ENCODE data around the gene DCAF12L2.
"Not testable (repeated sequence)": the region's sequence is repeated elsewhere in the genome, so short reads cannot be mapped to it uniquely, and the experiment has no call there.

Gene DCAF12L2

DNA sequence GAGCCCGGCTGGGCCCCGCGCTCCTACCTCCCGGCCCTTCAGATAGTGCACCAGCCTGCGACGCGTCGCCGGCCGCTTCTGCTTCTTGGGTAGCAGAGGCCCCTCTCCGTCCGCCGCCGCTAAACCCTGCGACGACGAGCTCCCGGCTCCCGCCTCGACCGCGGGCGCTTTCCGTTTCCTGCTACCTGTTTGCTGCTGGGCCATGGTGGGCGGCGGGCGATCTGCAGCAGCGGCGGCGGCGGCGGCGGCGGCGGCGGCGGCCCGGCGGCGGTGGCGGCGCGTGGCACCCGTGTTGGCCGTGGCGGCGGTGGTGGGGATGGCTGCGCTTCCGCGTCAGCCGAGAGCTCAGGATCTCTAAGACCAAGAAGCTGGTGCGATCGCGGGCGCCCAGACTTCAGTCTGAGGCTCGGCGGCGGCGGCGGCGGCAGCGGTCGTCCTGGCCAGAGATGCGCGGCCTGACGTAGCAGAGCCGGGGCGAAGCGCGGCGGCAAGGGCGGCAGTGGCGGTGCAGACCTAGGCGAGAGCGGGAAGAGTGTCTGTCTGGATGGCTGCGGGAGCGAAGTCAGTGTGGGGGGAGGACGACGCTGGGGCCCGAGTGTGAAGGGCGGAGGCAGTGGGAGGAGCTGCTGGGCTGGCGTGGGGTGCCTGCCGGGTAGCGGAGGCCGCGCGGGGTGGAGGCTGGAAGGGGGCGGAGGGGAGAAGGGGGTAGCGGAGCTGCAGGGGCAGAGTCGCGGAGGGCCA is at the start of gene DCAF12L2:
TSS of gene DCAF12L2 (minus strand) at position 569 of the 741 bp plus-strand sequence. CDS start at position 204, 365 bp downstream.
- DNase-seq (ENCODE audit: low read depth): no peak

DNA sequence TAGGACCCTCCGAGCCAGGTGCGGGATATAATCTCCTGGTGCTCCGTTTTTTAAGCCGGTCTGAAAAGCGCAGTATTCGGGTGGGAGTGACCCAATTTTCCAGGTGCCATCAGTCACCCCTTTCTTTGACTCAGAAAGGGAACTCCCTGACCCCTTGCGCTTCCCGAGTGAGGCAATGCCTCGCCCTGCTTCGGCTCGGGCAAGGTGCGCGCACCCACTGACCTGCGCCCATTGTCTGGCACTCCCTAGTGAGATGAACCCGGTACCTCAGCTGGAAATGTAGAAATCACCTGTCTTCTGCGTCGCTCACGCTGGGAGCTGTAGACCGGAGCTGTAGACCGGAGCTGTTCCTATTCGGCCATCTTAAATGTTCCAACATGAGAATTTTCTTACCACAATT is 24.8 kb upstream of the DCAF12L2 start:
- not testable (repeated sequence) for DNase-seq (ENCODE audit: low read depth)

DNA sequence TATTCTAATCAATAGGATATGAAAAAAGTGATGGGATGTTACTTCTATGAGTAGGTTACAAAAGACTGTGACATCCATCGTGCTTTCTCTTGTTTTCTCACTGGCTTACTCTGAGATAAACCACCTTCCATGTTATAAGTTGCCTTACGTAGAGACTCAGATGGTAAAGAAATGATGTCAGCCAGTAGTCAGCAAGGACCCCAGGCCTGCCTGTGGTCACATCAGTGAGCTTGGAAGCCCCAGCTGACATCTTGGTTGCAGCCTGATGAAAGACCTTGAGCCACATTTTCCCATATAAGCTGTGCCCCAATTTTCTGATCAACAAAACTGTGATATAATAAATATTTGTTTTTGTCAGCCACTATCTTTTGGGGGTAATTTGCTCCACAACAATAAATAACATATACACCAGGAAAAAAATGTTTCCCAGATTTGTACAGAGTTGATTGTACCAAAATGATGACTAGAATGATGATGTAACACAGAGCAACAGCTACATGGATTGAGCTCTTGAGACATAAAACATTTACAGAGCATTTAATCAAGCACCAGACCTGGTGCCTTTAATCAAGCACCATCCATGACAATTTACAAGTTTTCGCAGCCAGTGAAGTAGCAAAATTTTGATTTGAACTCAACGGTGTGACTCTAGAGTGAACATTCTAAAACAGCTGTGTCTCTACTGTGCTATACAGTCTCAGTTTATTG is 11.2 kb upstream of the DCAF12L2 start:
- DNase-seq (ENCODE audit: low read depth): no peak

DNA sequence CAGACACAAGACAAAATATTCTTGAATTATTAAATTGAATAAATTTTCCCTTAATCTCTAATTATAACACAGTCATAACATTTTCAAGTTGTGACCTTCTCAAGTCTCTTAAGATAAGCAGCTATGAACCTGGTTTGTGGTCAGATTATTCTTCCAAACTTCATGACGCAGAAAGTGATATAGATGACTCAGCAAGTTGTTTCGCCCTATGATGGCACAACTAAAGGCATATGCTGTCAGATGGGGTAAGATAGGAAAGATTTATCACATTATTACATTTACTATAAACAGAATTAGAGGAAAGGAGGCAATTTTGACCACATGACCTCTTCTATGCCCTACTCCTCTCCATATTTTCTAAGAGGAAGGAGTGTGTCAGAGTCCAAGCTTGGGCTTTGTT is 4.6 kb upstream of the DCAF12L2 start:
- DNase-seq (ENCODE audit: low read depth): no peak

DNA sequence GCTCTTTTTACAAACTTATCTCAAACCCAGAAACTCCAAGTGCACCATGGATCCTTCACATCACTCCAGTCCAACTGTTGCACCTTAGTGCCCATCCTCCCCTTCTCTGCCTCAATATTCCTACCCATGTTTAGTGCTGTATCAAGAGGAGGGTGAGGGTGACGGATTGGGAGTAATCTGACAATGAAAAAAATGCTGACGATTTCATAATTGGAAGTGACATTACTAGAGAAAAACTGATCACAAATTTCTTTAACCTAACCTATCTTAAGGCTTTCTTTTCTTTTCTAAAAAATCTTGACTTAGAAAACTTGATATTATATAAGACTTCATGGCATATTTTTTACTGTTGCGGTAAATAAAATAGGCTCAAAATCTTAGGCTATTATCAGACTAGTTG is 1.5 kb upstream of the DCAF12L2 start:
- no peak for DNase-seq (ENCODE audit: low read depth)

DNA sequence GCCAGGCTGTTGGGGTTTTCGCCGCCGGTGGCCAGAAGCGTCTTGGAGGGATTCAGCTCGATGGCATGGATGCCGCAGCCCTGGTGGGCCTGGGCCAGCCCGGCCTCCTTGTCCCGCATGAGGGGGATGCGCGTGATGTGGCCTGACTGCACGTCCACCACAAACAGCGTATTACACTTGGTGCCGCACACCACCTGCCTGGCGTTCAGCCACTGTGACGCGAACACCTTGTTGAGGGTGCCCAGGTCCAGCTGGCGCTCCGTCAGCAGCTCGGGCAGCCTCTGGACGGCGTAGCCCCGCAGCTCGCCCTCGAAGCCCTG is 728 bp downstream of the DCAF12L2 start:
- DNase-seq (ENCODE audit: low read depth): no peak

DNA sequence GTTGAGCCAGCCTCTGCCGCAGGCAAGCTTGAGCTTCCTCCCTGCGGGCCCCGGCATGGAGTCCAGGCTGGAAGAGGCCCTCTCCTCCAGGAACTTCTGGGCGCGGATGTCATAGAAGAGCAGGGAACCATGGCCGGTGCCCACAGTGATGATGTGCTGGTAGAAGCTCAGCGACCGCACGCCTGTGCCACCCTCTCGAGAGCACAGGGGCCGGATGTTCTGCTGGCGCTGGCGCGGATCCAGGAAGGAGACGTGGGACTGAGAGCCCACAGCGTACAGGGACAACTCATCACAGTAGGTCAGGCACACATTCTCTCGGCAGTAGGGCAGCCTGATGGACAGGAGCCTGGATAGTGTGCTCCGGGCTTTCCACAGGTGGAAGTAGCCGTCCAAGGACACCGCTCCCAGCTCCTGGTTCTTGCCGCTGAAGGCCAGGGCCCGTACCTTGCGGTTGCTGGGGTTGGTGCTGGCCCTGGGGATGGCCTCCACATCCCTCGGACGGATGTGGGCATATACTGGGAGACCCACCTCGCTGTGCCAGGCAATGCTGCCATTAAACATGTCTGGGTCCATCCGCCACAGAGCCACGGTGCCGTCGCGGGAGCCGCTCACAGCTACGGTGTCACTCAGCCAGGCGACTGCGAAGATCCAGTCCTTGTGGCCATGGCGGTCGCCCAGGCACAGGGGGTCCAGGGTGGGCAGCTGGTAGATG is 1.2 kb downstream of the DCAF12L2 start:
- DNase-seq (ENCODE audit: low read depth): no peak

DNA sequence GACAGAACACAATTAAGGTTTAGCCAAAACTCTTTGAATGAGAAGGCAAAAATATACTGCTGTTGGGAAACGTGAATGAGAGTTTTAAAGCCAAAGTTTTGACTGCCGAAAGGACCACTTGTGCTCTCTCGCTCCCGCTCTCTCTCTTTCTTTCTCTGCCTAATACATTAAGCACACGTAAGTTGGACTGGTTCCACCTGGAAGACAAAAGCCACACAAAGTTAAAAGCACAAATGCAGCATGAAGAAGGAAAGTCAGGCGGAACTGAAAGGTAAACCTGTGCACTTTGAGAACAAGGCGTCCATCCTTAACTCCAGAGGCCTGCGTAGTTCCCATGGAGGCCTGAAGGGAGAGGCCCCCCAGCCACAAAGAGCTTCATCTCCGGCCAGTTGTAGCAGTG is 1.9 kb downstream of the DCAF12L2 start:
- no peak for DNase-seq (ENCODE audit: low read depth)

DNA sequence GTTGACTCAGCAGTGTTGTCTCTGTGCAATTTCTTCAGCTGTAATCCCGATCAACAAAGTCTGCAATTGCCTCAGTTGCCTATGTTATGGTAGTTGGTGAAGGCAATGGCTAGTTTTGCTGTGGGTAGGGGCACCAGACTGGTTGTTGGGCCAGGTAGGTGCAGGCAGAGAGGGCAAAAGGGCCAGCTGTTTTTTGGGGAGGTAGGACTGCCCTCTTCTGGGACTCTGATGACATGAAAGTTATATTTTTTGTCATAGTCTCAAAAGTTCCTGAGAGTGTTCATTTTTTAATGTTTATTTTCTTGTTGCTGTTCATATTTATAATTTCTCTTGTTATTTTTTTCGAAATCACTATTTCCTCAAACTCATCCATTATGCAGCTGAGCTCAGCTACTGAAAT is 25.1 kb downstream of the DCAF12L2 start:
- no peak for DNase-seq (ENCODE audit: low read depth)

DNA sequence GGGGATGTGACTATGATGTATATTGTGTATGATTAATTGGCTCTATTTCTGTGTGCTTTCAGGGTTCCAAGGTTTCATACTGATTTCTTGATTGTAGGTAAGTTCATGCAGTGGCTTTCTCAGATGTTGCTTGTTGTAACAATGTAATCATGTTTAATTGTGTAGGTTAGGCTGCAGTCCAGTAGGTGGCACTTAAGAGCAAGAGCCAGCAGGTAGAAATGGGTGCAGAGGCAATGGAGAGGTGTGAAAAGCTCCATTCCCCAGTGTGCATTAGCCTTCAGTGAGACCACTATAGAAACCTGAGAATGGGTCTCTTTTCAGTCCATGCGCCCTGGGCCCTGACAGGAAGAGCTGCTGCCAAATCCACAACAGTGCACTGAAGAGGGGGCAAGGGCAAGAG is 28.2 kb downstream of the DCAF12L2 start:
- no peak for DNase-seq (ENCODE audit: low read depth)

DNA sequence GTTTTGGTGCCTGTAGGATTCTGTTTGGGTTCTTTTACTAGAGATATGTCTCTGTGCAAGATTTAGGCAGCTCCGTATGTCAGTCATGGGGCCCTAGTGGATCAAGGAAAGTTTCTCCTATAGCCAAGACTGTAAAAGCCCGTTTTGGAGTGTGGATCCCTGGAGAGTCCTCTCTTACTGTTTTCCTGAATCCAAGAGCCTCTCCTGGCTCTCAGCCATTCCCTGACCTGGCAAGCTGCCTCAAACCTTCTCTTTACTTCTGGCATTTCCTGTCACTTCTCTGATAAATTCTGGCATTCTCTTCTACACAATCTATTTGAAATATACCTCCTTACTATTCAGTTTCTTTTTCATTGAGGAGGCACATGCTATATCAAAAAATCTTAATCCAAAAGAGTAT is 41.4 kb downstream of the DCAF12L2 start:
- no peak for DNase-seq (ENCODE audit: low read depth)

Data from fibroblast of gingiva (primary cell).